Left lobe of liver (tissue), 2 donors: ENCODE results near the gene HIF3A. TPM values are rescaled to one million over a fixed set of nuclear protein-coding genes. Genes with fewer than 3 reads are reported as not detected.
A peak's percentile ranks its signal among the peaks of the same experiment; 100 is the strongest.

Source experiments
- ATAC-seq: fragments of 200-7000 bp; cut with Tn5 transposase; one replicate; pipeline ENCODE4 v1.9.1; 2020; ENCODE audit warnings: mild to moderate bottlenecking, moderate library complexity
- DNase-seq: peaks from one replicate; pipeline ENCODE4 v3.0.0-alpha.2; 2020; ENCODE audit warnings: low spot score
- total RNA-seq: library from RNA; stranded (reverse); gene quantifications from one replicate; pipeline ENCODE4 v1.2.1, GENCODE V29; 2021
- donor health status: DM: no; HTN: no; CAD: no; lungs with moderate emphysema.
- donor health status: DM: no; HTN: yes; CAD: no.

Gene HIF3A
- total RNA-seq, 1 donor from 2014 or later: 8.9 TPM

DNA sequence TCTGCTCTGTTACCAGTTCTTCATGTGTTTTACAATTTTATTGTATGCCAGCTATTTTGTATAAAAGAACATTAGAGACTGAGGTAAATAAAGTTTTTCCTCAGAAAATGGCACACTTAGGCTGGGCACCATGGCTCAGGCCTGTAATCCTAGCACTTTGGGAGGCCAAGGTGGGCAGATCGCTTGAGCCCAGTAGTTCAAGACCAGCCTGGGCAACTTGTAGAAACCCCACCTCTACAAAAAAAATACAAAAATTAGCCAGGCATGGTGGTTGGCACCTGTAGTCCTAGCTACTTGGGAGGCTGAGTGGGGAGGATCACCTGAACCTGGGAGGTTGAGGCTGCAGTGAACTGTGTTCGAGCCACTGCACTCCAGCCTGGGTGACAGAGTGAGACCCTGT lies 84.5 kb downstream of the HIF3A start:
- ATAC-seq (no peak), DNase-seq (peak; percentile 14)

DNA sequence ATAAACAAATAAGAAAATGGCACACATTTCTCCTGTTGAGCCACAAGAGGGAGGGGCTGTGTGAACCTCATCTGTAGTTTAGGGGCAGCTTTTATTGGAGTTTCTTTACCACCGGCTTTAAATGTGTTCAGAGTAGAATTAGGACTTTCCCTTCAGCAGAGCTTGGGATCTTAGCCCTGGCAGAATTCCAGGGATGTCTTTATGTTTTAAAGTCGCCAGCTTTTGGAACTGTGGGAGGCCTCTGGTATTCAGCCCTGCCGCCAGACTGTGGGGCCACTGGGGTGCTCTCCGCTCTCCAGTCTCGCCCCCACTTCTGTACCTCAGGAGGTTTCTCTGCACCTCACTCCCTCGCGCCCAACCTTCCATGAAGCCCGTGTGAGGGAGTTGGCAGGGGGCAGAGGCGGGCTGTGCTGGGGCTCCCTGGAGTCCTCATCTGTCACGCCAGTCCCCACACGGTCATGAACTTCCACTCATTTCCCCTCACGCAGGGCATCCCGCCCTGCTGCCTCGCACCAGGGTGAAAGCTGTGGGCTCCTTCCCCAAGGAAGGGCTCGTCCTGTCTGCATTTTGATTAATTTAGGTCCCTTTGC lies 85.0 kb downstream of the HIF3A start:
- no peak for ATAC-seq
- DNase-seq: peak; percentile 26

GRCh38 chr19:46383171-46383815 lies 86.5 kb downstream of the HIF3A start:
- ATAC-seq (no peak), DNase-seq (peak; percentile 39)

GRCh38 chr19:46383846-46384245 lies 87.0 kb downstream of the HIF3A start:
- DNase-seq (peak; percentile 42), ATAC-seq (no peak)

- DNase-seq (peak; percentile 39), ATAC-seq (no peak)
Measured at GRCh38 chr19:46384396-46384795, 87.6 kb downstream of the HIF3A start.

- DNase-seq (peak; percentile 48), ATAC-seq (no peak)
Measured at GRCh38 chr19:46385636-46386035, 88.8 kb downstream of the HIF3A start.

GRCh38 chr19:46386151-46386550 lies 89.3 kb downstream of the HIF3A start:
- peak; percentile 46 for DNase-seq
- peak; percentile 64 for ATAC-seq

DNA sequence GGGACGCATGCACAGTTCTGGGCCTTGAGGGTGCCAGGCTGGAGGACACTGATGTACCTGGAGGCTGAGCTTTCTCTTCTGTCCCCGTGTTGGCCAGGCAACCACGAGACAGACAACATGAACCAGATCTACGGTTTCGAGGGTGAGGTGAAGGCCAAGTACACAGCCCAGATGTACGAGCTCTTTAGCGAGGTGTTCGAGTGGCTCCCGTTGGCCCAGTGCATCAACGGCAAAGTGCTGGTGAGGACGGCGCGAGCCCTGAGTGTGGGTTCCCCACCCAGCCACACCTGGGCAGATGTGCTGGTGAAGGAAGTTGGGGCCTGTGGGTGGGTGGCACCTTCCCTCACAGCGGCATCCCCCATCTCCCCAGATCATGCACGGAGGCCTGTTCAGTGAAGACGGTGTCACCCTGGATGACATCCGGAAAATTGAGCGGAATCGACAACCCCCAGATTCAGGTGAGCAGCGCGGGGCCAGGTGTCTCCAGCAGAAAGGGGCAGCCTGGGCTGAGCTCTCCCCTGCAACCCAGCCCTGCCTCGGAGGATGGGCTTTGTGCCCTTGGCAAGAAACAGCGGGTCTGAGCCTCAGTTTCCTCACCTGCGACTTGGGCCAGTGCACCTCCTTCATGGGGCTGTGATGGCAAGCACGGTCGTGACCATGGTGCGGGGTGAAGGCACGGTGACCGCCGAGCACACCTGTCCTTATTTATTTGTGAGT lies 90.3 kb downstream of the HIF3A start:
- no peak for ATAC-seq
- DNase-seq: peak; percentile 37

GRCh38 chr19:46387713-46388130 lies 90.9 kb downstream of the HIF3A start:
- DNase-seq (no peak), ATAC-seq (no peak)

- ATAC-seq: no peak
- DNase-seq: no peak
Measured at GRCh38 chr19:46388311-46389095, 91.7 kb downstream of the HIF3A start.

GRCh38 chr19:46390121-46390858 lies 93.4 kb downstream of the HIF3A start:
- DNase-seq: no peak
- ATAC-seq: no peak

GRCh38 chr19:46390866-46391265 lies 94.0 kb downstream of the HIF3A start:
- no peak for ATAC-seq
- DNase-seq: no peak

DNA sequence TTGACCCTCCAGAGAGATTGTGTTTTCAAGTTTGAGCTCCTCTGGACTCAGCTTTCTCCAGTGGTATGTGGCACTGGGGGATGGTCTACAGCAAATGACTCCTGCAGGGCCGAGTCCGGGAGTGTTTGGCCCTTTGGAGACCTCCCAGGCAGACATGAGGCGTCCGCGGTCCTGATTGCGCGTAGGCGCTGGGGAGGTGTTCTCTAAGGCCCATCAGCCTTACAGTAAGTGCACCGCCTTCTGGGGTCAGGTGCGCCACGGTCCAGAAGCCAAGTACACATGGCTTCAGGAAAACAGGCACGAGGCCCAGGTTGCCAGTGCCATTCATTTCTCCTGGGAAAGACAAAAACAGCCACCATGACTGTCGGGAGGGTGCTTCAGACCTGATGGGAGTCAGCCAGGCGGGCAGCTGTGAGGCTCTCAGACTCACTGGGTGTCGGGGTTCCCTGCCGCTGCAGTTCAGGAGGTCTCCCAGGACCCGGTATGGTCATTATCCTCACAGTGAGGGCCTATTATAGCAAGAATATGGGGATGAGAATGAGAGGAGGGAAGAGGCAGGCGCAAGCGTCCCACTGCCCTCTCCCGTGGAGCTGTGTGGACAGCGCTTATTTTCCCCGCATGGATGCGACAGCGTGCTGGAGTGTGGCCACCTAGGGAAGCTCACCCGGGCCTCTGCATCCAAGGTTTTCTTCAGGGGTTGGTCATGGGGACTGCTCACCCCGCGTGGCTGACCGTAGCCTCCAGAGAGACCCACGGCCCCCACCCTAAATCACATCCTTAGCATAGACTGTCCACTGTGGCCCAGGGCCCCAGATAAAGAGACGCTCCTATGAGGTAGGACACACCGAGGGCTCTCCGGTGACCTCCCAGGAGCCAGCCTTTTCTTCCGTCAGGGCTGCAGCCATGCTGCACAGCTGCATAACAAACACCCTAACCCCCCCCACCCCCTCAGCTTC lies 94.7 kb downstream of the HIF3A start:
- DNase-seq (no peak), ATAC-seq (no peak)

DNA sequence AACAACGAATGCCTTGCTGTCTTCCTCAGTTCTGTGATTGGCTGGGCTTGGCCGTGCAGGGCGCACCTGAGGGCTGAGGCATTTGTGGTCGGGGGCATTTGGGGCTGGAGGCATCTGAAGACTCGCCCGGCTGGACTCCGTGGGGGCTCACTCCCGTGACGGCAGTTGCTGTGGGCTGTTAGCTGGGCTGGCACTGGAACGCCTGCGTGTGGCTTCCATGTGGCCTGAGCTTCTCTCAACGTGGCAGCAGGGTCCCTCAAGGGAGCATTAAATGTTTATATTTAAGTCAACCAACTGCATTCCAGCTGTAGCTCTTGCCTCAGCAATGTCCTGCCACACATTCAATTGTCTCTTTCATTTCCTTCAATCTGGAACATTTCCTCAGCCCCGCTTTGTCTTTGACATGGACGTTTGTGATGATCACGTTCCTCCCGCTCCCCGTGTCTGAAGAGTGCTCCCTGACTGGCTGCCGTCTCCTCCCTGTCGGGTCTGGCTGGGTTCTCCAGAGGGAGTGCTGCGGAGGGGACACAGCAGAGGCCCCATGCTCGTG lies 95.5 kb downstream of the HIF3A start:
- no peak for DNase-seq
- ATAC-seq: no peak

- no peak for ATAC-seq
- no peak for DNase-seq
Measured at GRCh38 chr19:46392837-46393236, 96.0 kb downstream of the HIF3A start.
